Smooth muscle cell (in vitro differentiated cells): ENCODE measurements around the gene FRYL. TPM values are rescaled to one million over a fixed set of nuclear protein-coding genes. Genes with fewer than 3 reads are reported as not detected.

Source experiments
- DNase-seq: peaks from one replicate; lab custom pipeline; 2025; ENCODE audit not compliant: unreplicated experiment; lab: John Stamatoyannopoulos, UW
- H2AFZ ChIP-seq: fragments of 200-600 bp; sonication (generic); 2 replicates; pipeline ENCODE4 v1.6.0; 2016; ENCODE audit warnings: antibody characterized with exemption, low read depth, mild to moderate bottlenecking
- H3F3A ChIP-seq: fragments of 200-600 bp; sonication (generic); 2 replicates; pipeline ENCODE4 v1.6.0; 2017; ENCODE audit warnings: antibody characterized with exemption, low read depth
- H3K27ac ChIP-seq: fragments of 200-600 bp; sonication (generic); 2 replicates; pipeline ENCODE4 v1.5.1; 2016; ENCODE audit warnings: low read depth, mild to moderate bottlenecking
- H3K27me3 ChIP-seq: fragments of 200-600 bp; sonication (generic); 2 replicates; pipeline ENCODE4 v1.6.1; 2016; ENCODE audit warnings: low read depth, mild to moderate bottlenecking
- H3K36me3 ChIP-seq: fragments of 200-600 bp; sonication (generic); 2 replicates; pipeline ENCODE4 v1.5.1; 2016; ENCODE audit warnings: low read depth
- H3K4me1 ChIP-seq: fragments of 200-600 bp; sonication (generic); 2 replicates; pipeline ENCODE4 v1.5.1; 2016; ENCODE audit warnings: low read depth
- H3K4me2 ChIP-seq: fragments of 200-600 bp; sonication (generic); 2 replicates; pipeline ENCODE4 v1.6.0; 2016; ENCODE audit warnings: mild to moderate bottlenecking
- H3K4me3 ChIP-seq: fragments of 200-600 bp; sonication (generic); 2 replicates; pipeline ENCODE4 v1.5.1; 2016; ENCODE audit warnings: mild to moderate bottlenecking
- H3K79me2 ChIP-seq: fragments of 200-600 bp; sonication (generic); 2 replicates; pipeline ENCODE4 v1.6.0; 2016; ENCODE audit warnings: low read depth, mild to moderate bottlenecking
- H3K9ac ChIP-seq: fragments of 200-600 bp; sonication (generic); 2 replicates; pipeline ENCODE4 v1.6.0; 2016; ENCODE audit warnings: low read depth
- H3K9me3 ChIP-seq: fragments of 200-600 bp; sonication (generic); replicated peaks from 2 replicates; pipeline ENCODE4 v1.5.1; 2016; ENCODE audit warnings: low read depth
- H4K20me1 ChIP-seq: fragments of 200-600 bp; sonication (generic); 2 replicates; pipeline ENCODE4 v1.6.0; 2016; ENCODE audit warnings: low read depth
- WGBS: methylation state at CpG from one replicate; pipeline ENCODE4 v1.1.7; 2016; ENCODE audit warnings: low lambda C conversion rate; 5-methylcytosine and 5-hydroxymethylcytosine counted together
- polyA plus RNA-seq: library from polyadenylated mRNA; unstranded; fragments of >200 nt; fragmentation: Nextera tagmentation; extraction: Ambion mirVana; gene quantifications from 2 replicates; pipeline ENCODE4 v1.2.1, GENCODE V29; 2016
- total RNA-seq: library from RNA; depleted of rRNA; stranded (reverse); fragments of >200 nt; gene quantifications from 2 replicates; pipeline ENCODE4 v1.2.3, GENCODE V29; 2014
- TF ChIP-seq, protein P1 (sequence below): fragments of 200-600 bp; sonication (generic); IDR thresholded peaks from 2 replicates; pipeline ENCODE4 v1.5.1; 2017; ENCODE audit warnings: borderline replicate concordance, mild to moderate bottlenecking, antibody characterized with exemption; ENCODE audit not compliant: insufficient read depth, poor library complexity, severe bottlenecking

The FRYL gene
- total and polyA plus RNA-seq, 2 experiments from 2014 or later: 14.9 to 56.6 TPM

- Histone ChIP-seq H3K36me3 (peaks cover 3% of the 10 kb centered on the region), H3K4me2 (peak overlapping the region; percentile 2), H3K27ac (peak overlapping the region; percentile 72)
Measured at GRCh38 chr4:48570646-48571220, 209.3 kb downstream of the FRYL start.

GRCh38 chr4:48566034-48566384, 214.1 kb downstream of the FRYL start:
- Histone ChIP-seq H4K20me1 (no peaks in the 10 kb centered on the region), H3K27me3 (no peaks in the 10 kb centered on the region), H3K27ac (no peak overlapping the region), H2AFZ (no peak overlapping the region), H3K9ac (no peak overlapping the region), H3K79me2 (no peaks in the 10 kb centered on the region), H3K4me3 (no peak overlapping the region), H3K4me2 (no peak overlapping the region), H3F3A (no peaks in the 10 kb centered on the region), H3K36me3 (peaks cover 7% of the 10 kb centered on the region), H3K9me3 (no peaks in the 10 kb centered on the region), H3K4me1 (no peaks in the 10 kb centered on the region)
- DNase-seq: no peak
- WGBS: 65% methylated on average over 3 of the region's 3 CpGs
- TF ChIP-seq, protein P1, sequence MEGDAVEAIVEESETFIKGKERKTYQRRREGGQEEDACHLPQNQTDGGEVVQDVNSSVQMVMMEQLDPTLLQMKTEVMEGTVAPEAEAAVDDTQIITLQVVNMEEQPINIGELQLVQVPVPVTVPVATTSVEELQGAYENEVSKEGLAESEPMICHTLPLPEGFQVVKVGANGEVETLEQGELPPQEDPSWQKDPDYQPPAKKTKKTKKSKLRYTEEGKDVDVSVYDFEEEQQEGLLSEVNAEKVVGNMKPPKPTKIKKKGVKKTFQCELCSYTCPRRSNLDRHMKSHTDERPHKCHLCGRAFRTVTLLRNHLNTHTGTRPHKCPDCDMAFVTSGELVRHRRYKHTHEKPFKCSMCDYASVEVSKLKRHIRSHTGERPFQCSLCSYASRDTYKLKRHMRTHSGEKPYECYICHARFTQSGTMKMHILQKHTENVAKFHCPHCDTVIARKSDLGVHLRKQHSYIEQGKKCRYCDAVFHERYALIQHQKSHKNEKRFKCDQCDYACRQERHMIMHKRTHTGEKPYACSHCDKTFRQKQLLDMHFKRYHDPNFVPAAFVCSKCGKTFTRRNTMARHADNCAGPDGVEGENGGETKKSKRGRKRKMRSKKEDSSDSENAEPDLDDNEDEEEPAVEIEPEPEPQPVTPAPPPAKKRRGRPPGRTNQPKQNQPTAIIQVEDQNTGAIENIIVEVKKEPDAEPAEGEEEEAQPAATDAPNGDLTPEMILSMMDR: no peak

More at GRCh38 chr4:48570646-48571220, 209.3 kb downstream of the FRYL start:
- Histone ChIP-seq H3K27me3 (no peaks in the 10 kb centered on the region), H3K9me3 (no peaks in the 10 kb centered on the region), H2AFZ (no peak overlapping the region), H3K4me1 (no peaks in the 10 kb centered on the region), H3K4me3 (no peak overlapping the region), H3F3A (no peaks in the 10 kb centered on the region), H3K79me2 (no peaks in the 10 kb centered on the region), H4K20me1 (no peaks in the 10 kb centered on the region), H3K9ac (peak overlapping the region; percentile 12)
- WGBS: 84% methylated on average over 9 of the region's 9 CpGs
- no peak for DNase-seq
- TF ChIP-seq, protein P1: no peak

DNA sequence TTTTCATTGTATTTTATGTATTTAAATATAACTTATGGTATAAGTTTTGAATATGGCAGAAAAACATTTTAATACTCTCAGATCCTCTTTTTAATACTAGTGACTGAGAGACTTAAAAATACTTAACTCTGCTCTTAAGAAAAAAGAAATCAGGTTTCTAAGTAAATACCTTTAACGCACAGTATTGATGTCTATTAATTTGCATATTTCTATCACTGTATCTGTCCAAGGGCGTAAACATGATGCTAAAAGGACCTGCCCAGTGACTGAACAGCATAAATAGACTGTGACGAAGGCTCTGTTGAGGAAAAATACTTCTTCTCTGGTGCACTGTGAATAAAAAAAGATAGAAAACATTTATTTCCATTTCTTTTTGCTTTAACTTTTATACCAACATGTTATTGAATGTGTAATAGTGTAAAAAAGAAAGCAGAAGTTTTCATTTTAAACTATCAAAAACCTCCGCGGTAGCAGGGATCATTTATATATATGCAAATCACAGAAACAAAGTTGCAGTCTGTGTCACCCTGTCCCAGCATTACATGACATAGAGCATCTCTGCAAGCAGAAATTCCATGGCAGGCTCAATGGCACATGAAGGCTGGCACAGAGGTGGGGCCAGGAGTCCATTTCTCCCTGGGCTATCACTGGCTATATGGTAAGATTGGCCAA, 214.6 kb downstream of the FRYL start:
- Histone ChIP-seq H3K79me2 (no peaks in the 10 kb centered on the region), H3F3A (no peaks in the 10 kb centered on the region), H3K36me3 (peaks cover 7% of the 10 kb centered on the region), H4K20me1 (no peaks in the 10 kb centered on the region), H3K9ac (no peak overlapping the region), H3K27ac (no peak overlapping the region), H3K4me1 (no peaks in the 10 kb centered on the region), H3K4me3 (no peak overlapping the region), H3K27me3 (no peaks in the 10 kb centered on the region), H2AFZ (no peak overlapping the region), H3K9me3 (no peaks in the 10 kb centered on the region), H3K4me2 (no peak overlapping the region)
- DNase-seq: no peak
- 97% methylated on average over 5 of the region's 5 CpGs for WGBS
- TF ChIP-seq, protein P1: no peak

DNA sequence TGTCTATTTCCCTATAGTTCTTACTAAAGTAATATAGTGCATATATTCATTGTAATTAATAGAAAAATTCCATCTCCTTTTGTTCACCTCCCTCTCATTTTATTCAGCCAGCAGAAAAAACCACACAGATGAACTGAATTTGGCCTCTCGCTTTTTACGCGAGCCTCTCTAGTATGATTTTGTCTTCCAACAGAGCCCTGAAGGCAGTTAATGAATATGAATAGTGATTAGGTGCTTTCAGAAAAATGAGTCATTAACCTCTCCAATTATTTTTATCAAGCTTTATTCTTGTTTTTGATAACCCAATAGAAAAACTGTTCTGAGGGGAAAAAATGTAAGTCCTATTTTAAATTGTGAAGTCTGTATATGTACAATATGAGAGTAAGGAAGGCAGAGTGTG, 215.9 kb downstream of the FRYL start:
- no peaks in the 10 kb centered on the region for H3K9me3 ChIP-seq
- no peak for DNase-seq
- no peak overlapping the region for H3K9ac ChIP-seq
- H3K79me2 ChIP-seq: no peaks in the 10 kb centered on the region
- H3K4me3 ChIP-seq: no peak overlapping the region
- H3K27ac ChIP-seq: no peak overlapping the region
- no peaks in the 10 kb centered on the region for H4K20me1 ChIP-seq
- H3K27me3 ChIP-seq: no peaks in the 10 kb centered on the region
- H2AFZ ChIP-seq: no peak overlapping the region
- H3K4me1 ChIP-seq: no peaks in the 10 kb centered on the region
- no peaks in the 10 kb centered on the region for H3F3A ChIP-seq
- no peak overlapping the region for H3K4me2 ChIP-seq
- H3K36me3 ChIP-seq: peaks cover 14% of the 10 kb centered on the region
- 95% methylated on average over 3 of the region's 3 CpGs for WGBS
- TF ChIP-seq, protein P1: no peak
